OCI-LY7 (cell line): ENCODE measurements around the gene ADAM12. TPM values are rescaled to one million over a fixed set of nuclear protein-coding genes. Genes with fewer than 3 reads are reported as not detected.

ENCODE experiments used
- BruUV-seq: library from RNA; stranded (reverse); fragments of 400-500 nt; replicated peaks from 2 replicates; lab custom pipeline; 2021; lab: Mats Ljungman, UMichigan
- CTCF ChIA-PET: fragments of 300-600 bp; sonication (Branson Sonifier 250); formaldehyde crosslinking; loops from one replicate; lab custom pipeline; 2022; ENCODE audit warnings: antibody characterized with exemption; ENCODE audit not compliant: unreplicated experiment; lab: Charles Lee
- POLR2A ChIA-PET: fragments of 300-600 bp; sonication (Branson Sonifier 250); formaldehyde crosslinking; loops from one replicate; lab custom pipeline; 2022; ENCODE audit warnings: antibody characterized with exemption; lab: Charles Lee
- DNase-seq: peaks from one replicate; pipeline ENCODE4 v3.0.0-alpha.2; 2015; ENCODE audit warnings: low spot score
- H2AFZ ChIP-seq: fragments of 200-600 bp; sonication (generic), shearing (Covaris generic); 2 replicates; pipeline ENCODE4 v1.6.1; 2014; ENCODE audit warnings: mild to moderate bottlenecking, antibody characterized with exemption, low read length, moderate library complexity
- H3K27ac ChIP-seq: fragments of 200-600 bp; sonication (generic); 2 replicates; pipeline ENCODE4 v1.5.1; 2014; ENCODE audit warnings: mixed run types, low read depth, mild to moderate bottlenecking, moderate library complexity, low read length, inconsistent platforms; ENCODE audit not compliant: poor library complexity, severe bottlenecking
- H3K36me3 ChIP-seq: fragments of 200-600 bp; sonication (generic); 2 replicates; pipeline ENCODE4 v1.6.1; 2014; ENCODE audit warnings: mild to moderate bottlenecking, antibody characterized with exemption, low read length, moderate library complexity, mixed read lengths; ENCODE audit not compliant: insufficient read depth
- H3K4me1 ChIP-seq: fragments of 200-600 bp; sonication (generic); 2 replicates; pipeline ENCODE4 v1.5.1; 2014; ENCODE audit warnings: mild to moderate bottlenecking, low read length; ENCODE audit not compliant: insufficient read depth, poor library complexity, severe bottlenecking
- H3K4me2 ChIP-seq: fragments of 200-600 bp; sonication (generic); 2 replicates; pipeline ENCODE4 v1.6.1; 2014; ENCODE audit warnings: mild to moderate bottlenecking, low read length
- H3K4me3 ChIP-seq: fragments of 200-600 bp; sonication (generic); 2 replicates; pipeline ENCODE4 v1.5.1; 2014; ENCODE audit warnings: mild to moderate bottlenecking, low read depth, low read length; ENCODE audit not compliant: poor library complexity, severe bottlenecking
- H3K79me2 ChIP-seq: fragments of 200-600 bp; sonication (generic); 2 replicates; pipeline ENCODE4 v1.6.1; 2016; ENCODE audit warnings: low read depth, mild to moderate bottlenecking, low read length, moderate library complexity, mixed read lengths; ENCODE audit not compliant: insufficient read depth
- H3K9me2 ChIP-seq: fragments of 200-600 bp; sonication (generic); 2 replicates; pipeline ENCODE4 v1.6.1; 2016; ENCODE audit warnings: mild to moderate bottlenecking, low read length, mixed read lengths; ENCODE audit not compliant: insufficient read depth
- H3K9me3 ChIP-seq: fragments of 200-600 bp; sonication (generic); 2 replicates; pipeline ENCODE4 v1.6.1; 2014; ENCODE audit warnings: mild to moderate bottlenecking, mixed run types, low read length, mixed read lengths
- H4K20me1 ChIP-seq: fragments of 200-600 bp; sonication (generic); 2 replicates; pipeline ENCODE4 v1.6.1; 2014; ENCODE audit warnings: mild to moderate bottlenecking, antibody characterized with exemption, low read length, moderate library complexity, mixed read lengths; ENCODE audit not compliant: insufficient read depth
- CTCF ChIP-seq: fragments of 200-600 bp; sonication (generic); conservative IDR thresholded peaks from 2 replicates; pipeline ENCODE4 v1.5.1; 2014; ENCODE audit warnings: mild to moderate bottlenecking, antibody characterized with exemption, low read length, moderate library complexity, mixed read lengths
- EZH2phosphoT487 ChIP-seq: fragments of 200-600 bp; sonication (generic); IDR thresholded peaks from 2 replicates; pipeline ENCODE4 v1.6.1; 2018; ENCODE audit warnings: low read depth, borderline replicate concordance, mild to moderate bottlenecking, mixed run types, antibody characterized with exemption, low read length, moderate library complexity, mixed read lengths
- intact Hi-C: fragments of 100-400 bp; cut with micrococcal nuclease; formaldehyde crosslinking; loops from one replicate; pipeline ENCODE4 v1.10.0; 2022; ENCODE audit not compliant: unreplicated experiment
- total RNA-seq, 2 experiments: library from RNA; depleted of rRNA in 1 of 2; stranded (reverse); fragments of >200 nt in 1 of 2; shearing (Covaris generic) in 1 of 2; gene quantifications; 2 replicates each; pipeline ENCODE4 v1.2.3, GENCODE V29; 2014 to 2022

Gene ADAM12
- total RNA-seq, 2 experiments from 2014 or later: 0.06 TPM; not detected in 1

GRCh38 chr10:126272526-126272925, 115.8 kb downstream of the ADAM12 start:
- CTCF ChIA-PET: no interaction called here
- no peaks in the 10 kb centered on the region for H3K9me3 ChIP-seq
- TF ChIP-seq CTCF: no peak
- no peak for TF ChIP-seq EZH2phosphoT487
- POLR2A ChIA-PET: interaction anchor here (1.0 kb wide), 1 partner anchor 19 kb away, joined by 3 read pairs; no protein-coding TSS in a partner anchor
- DNase-seq: no peak
- H3K4me1 ChIP-seq: no peaks in the 10 kb centered on the region
- no peaks in the 10 kb centered on the region for H3K79me2 ChIP-seq
- H2AFZ ChIP-seq: no peak overlapping the region
- H4K20me1 ChIP-seq: no peaks in the 10 kb centered on the region
- no peaks in the 10 kb centered on the region for H3K9me2 ChIP-seq
- no TSS peak for BruUV-seq
- intact Hi-C loops: no loop called here
- no peak overlapping the region for H3K4me3 ChIP-seq
- H3K27ac ChIP-seq: no peak overlapping the region
- no peak overlapping the region for H3K4me2 ChIP-seq
- no peaks in the 10 kb centered on the region for H3K36me3 ChIP-seq

- Histone ChIP-seq H4K20me1 (no peaks in the 10 kb centered on the region), H2AFZ (no peak overlapping the region), H3K79me2 (no peaks in the 10 kb centered on the region), H3K36me3 (no peaks in the 10 kb centered on the region), H3K4me3 (no peak overlapping the region), H3K4me2 (no peak overlapping the region), H3K4me1 (no peaks in the 10 kb centered on the region), H3K9me3 (no peaks in the 10 kb centered on the region), H3K9me2 (no peaks in the 10 kb centered on the region), H3K27ac (no peak overlapping the region)
- DNase-seq: no peak
- intact Hi-C loops: no loop called here
- CTCF ChIA-PET: no interaction called here
- BruUV-seq: no TSS peak
- POLR2A ChIA-PET: no interaction called here
- TF ChIP-seq CTCF (no peak), EZH2phosphoT487 (no peak)
Observed at GRCh38 chr10:126270111-126270510, 118.2 kb downstream of the ADAM12 start.

- intact Hi-C loops: no loop called here
Observed at GRCh38 chr10:126268013-126268920, 120.0 kb downstream of the ADAM12 start.

More at GRCh38 chr10:126268013-126268920, 120.0 kb downstream of the ADAM12 start:
- Histone ChIP-seq H4K20me1 (no peaks in the 10 kb centered on the region), H3K27ac (no peak overlapping the region), H3K4me2 (no peak overlapping the region), H3K9me3 (no peaks in the 10 kb centered on the region), H3K4me3 (no peak overlapping the region), H3K9me2 (no peaks in the 10 kb centered on the region), H3K4me1 (no peaks in the 10 kb centered on the region), H3K79me2 (no peaks in the 10 kb centered on the region), H3K36me3 (no peaks in the 10 kb centered on the region), H2AFZ (no peak overlapping the region)
- TF ChIP-seq CTCF (no peak), EZH2phosphoT487 (no peak)
- no TSS peak for BruUV-seq
- ChIA-PET CTCF (no interaction called here), POLR2A (interaction anchor here (0.6 kb wide), 1 partner anchor 42 kb away, joined by 3 read pairs; no protein-coding TSS in a partner anchor)
- no peak for DNase-seq
